ENCODE measurements around the gene ZFC3H1.

GRCh38 chr12:71691504-71692129, 28.0 kb upstream of the ZFC3H1 start:
- TF ChIP-seq CTCF (IDR thresholded peaks at IDR 0.05; ENCODE audit: insufficient read depth, low read length, poor library complexity, severe bottlenecking), result no peak
- TF ChIP-seq EZH2phosphoT487 (conservative IDR thresholded peaks at IDR 0.05; ENCODE audit: low read length), result no peak
